ENCODE results near the gene SLC38A10.

GRCh38 chr17:81263371-81264181 is 31.5 kb downstream of the SLC38A10 start:
- no peak for TF ChIP-seq EZH2phosphoT487 (IDR thresholded peaks at IDR 0.05; ENCODE audit: borderline replicate concordance)
- no peak for TF ChIP-seq CEBPB (IDR thresholded peaks at IDR 0.05; ENCODE audit: low read depth)
- no peak for TF ChIP-seq MAX (IDR thresholded peaks at IDR 0.05)
- 0 out of 6 replicates have a peak, but pooled peaks of 2 of the 3 experiments have one; percentile 3 to 8 for TF ChIP-seq CTCF (IDR thresholded peaks at IDR 0.05 in 2 of 3, conservative IDR thresholded peaks at IDR 0.05 in 1 of 3; ENCODE audit: borderline replicate concordance in 1 of 3, insufficient read depth in 1 of 3, low read depth in 2 of 3, low read length in 2 of 3)
- no peak for TF ChIP-seq YY1 (IDR thresholded peaks at IDR 0.05; ENCODE audit: extremely low read depth, insufficient replicate concordance, low read depth, low read length)
- TF ChIP-seq POLR2A (IDR thresholded peaks at IDR 0.05; ENCODE audit: borderline replicate concordance, extremely low read depth, insufficient read depth, insufficient read length): no peak
